OCI-LY7 (cell line): ENCODE measurements around the gene RASSF4. TPM values are rescaled to one million over a fixed set of nuclear protein-coding genes. Genes with fewer than 3 reads are reported as not detected.
"Not testable (repeated sequence)": the region's sequence is repeated elsewhere in the genome, so short reads cannot be mapped to it uniquely, and the experiment has no call there.

ENCODE experiments used
- BruUV-seq: library from RNA; stranded (reverse); fragments of 400-500 nt; replicated peaks from 2 replicates; lab custom pipeline; 2021; lab: Mats Ljungman, UMichigan
- CTCF ChIA-PET: fragments of 300-600 bp; sonication (Branson Sonifier 250); formaldehyde crosslinking; loops from one replicate; lab custom pipeline; 2022; ENCODE audit warnings: antibody characterized with exemption; ENCODE audit not compliant: unreplicated experiment; lab: Charles Lee
- POLR2A ChIA-PET: fragments of 300-600 bp; sonication (Branson Sonifier 250); formaldehyde crosslinking; loops from one replicate; lab custom pipeline; 2022; ENCODE audit warnings: antibody characterized with exemption; lab: Charles Lee
- DNase-seq: peaks from one replicate; pipeline ENCODE4 v3.0.0-alpha.2; 2015; ENCODE audit warnings: low spot score
- H2AFZ ChIP-seq: fragments of 200-600 bp; sonication (generic), shearing (Covaris generic); 2 replicates; pipeline ENCODE4 v1.6.1; 2014; ENCODE audit warnings: mild to moderate bottlenecking, antibody characterized with exemption, low read length, moderate library complexity
- H3K27ac ChIP-seq: fragments of 200-600 bp; sonication (generic); 2 replicates; pipeline ENCODE4 v1.5.1; 2014; ENCODE audit warnings: mixed run types, low read depth, mild to moderate bottlenecking, moderate library complexity, low read length, inconsistent platforms; ENCODE audit not compliant: poor library complexity, severe bottlenecking
- H3K36me3 ChIP-seq: fragments of 200-600 bp; sonication (generic); 2 replicates; pipeline ENCODE4 v1.6.1; 2014; ENCODE audit warnings: mild to moderate bottlenecking, antibody characterized with exemption, low read length, moderate library complexity, mixed read lengths; ENCODE audit not compliant: insufficient read depth
- H3K4me1 ChIP-seq: fragments of 200-600 bp; sonication (generic); 2 replicates; pipeline ENCODE4 v1.5.1; 2014; ENCODE audit warnings: mild to moderate bottlenecking, low read length; ENCODE audit not compliant: insufficient read depth, poor library complexity, severe bottlenecking
- H3K4me2 ChIP-seq: fragments of 200-600 bp; sonication (generic); 2 replicates; pipeline ENCODE4 v1.6.1; 2014; ENCODE audit warnings: mild to moderate bottlenecking, low read length
- H3K4me3 ChIP-seq: fragments of 200-600 bp; sonication (generic); 2 replicates; pipeline ENCODE4 v1.5.1; 2014; ENCODE audit warnings: mild to moderate bottlenecking, low read depth, low read length; ENCODE audit not compliant: poor library complexity, severe bottlenecking
- H3K79me2 ChIP-seq: fragments of 200-600 bp; sonication (generic); 2 replicates; pipeline ENCODE4 v1.6.1; 2016; ENCODE audit warnings: low read depth, mild to moderate bottlenecking, low read length, moderate library complexity, mixed read lengths; ENCODE audit not compliant: insufficient read depth
- H3K9me2 ChIP-seq: fragments of 200-600 bp; sonication (generic); 2 replicates; pipeline ENCODE4 v1.6.1; 2016; ENCODE audit warnings: mild to moderate bottlenecking, low read length, mixed read lengths; ENCODE audit not compliant: insufficient read depth
- H3K9me3 ChIP-seq: fragments of 200-600 bp; sonication (generic); 2 replicates; pipeline ENCODE4 v1.6.1; 2014; ENCODE audit warnings: mild to moderate bottlenecking, mixed run types, low read length, mixed read lengths
- H4K20me1 ChIP-seq: fragments of 200-600 bp; sonication (generic); 2 replicates; pipeline ENCODE4 v1.6.1; 2014; ENCODE audit warnings: mild to moderate bottlenecking, antibody characterized with exemption, low read length, moderate library complexity, mixed read lengths; ENCODE audit not compliant: insufficient read depth
- EZH2phosphoT487 ChIP-seq: fragments of 200-600 bp; sonication (generic); IDR thresholded peaks from 2 replicates; pipeline ENCODE4 v1.6.1; 2018; ENCODE audit warnings: low read depth, borderline replicate concordance, mild to moderate bottlenecking, mixed run types, antibody characterized with exemption, low read length, moderate library complexity, mixed read lengths
- intact Hi-C: fragments of 100-400 bp; cut with micrococcal nuclease; formaldehyde crosslinking; loops from one replicate; pipeline ENCODE4 v1.10.0; 2022; ENCODE audit not compliant: unreplicated experiment
- total RNA-seq, 2 experiments: library from RNA; depleted of rRNA in 1 of 2; stranded (reverse); fragments of >200 nt in 1 of 2; shearing (Covaris generic) in 1 of 2; gene quantifications; 2 replicates each; pipeline ENCODE4 v1.2.3, GENCODE V29; 2014 to 2022
- TF ChIP-seq, protein P1 (sequence below): fragments of 200-600 bp; sonication (generic); conservative IDR thresholded peaks from 2 replicates; pipeline ENCODE4 v1.5.1; 2014; ENCODE audit warnings: mild to moderate bottlenecking, antibody characterized with exemption, low read length, moderate library complexity, mixed read lengths

RASSF4 gene
- total RNA-seq, 2 experiments from 2014 or later, result 2.6 to 5.3 TPM

DNA sequence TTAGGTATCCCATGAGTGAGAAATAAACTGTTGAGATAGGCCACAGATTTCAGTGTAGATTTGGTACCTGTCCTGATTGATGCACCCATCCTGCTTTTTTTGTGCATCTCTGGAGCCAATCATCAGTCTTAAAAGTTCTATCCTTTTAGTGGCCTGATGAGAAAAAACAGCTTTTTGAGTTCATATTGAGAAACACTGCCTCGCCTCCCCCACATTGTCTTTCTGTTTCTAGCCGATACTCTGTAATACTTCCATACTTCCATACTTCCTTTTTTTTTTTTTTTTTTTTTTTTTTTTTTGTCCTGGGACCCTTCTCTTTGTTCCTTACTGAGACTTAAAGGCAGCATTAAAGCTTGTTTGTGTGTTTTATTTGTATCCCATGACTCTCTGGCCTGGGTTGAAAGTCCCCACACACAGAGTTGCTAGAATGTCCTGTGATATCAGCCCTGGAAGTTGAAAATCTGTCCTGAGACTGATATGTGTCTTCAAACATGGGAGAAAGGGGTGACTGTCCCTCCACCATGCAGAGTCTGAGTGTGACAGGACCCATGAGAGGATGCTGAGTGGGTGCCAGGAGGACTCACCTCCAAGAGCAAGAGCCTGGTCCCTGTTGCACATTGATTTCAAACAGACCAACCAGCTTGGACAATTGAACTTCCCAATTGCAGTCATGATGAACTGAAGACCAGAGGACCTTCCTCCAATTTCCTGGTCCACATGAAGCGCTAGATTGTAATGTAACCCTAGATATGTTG, 46.9 kb downstream of the RASSF4 start:
- CTCF ChIA-PET, result interaction anchor here (0.9 kb wide), 1 partner anchor 11 kb away, joined by 3 read pairs; no protein-coding TSS in a partner anchor
- intact Hi-C loops, result loop anchor here (10.0 kb wide), 3 partner anchors 458 to 968 kb away; partner anchors contain the start of genes TIMM23 and ZFAND4
- H3K36me3 ChIP-seq, result peaks cover 39% of the 10 kb centered on the region
- no peak overlapping the region for H3K4me2 ChIP-seq
- TF ChIP-seq EZH2phosphoT487, result no peak
- TF ChIP-seq, protein P1, sequence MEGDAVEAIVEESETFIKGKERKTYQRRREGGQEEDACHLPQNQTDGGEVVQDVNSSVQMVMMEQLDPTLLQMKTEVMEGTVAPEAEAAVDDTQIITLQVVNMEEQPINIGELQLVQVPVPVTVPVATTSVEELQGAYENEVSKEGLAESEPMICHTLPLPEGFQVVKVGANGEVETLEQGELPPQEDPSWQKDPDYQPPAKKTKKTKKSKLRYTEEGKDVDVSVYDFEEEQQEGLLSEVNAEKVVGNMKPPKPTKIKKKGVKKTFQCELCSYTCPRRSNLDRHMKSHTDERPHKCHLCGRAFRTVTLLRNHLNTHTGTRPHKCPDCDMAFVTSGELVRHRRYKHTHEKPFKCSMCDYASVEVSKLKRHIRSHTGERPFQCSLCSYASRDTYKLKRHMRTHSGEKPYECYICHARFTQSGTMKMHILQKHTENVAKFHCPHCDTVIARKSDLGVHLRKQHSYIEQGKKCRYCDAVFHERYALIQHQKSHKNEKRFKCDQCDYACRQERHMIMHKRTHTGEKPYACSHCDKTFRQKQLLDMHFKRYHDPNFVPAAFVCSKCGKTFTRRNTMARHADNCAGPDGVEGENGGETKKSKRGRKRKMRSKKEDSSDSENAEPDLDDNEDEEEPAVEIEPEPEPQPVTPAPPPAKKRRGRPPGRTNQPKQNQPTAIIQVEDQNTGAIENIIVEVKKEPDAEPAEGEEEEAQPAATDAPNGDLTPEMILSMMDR, result no peak
- peaks cover 33% of the 10 kb centered on the region; the same call in 1 of the 2 replicates for H3K9me3 ChIP-seq
- POLR2A ChIA-PET, result interaction anchor here (0.6 kb wide), 1 partner anchor 1855 kb away, joined by 3 read pairs; no protein-coding TSS in a partner anchor
- no peak overlapping the region for H2AFZ ChIP-seq
- H4K20me1 ChIP-seq, result peaks cover 20% of the 10 kb centered on the region; the same call in 1 of the 2 replicates
- no peak overlapping the region for H3K4me3 ChIP-seq
- H3K79me2 ChIP-seq, result peaks cover 35% of the 10 kb centered on the region
- DNase-seq, result no peak
- no peak overlapping the region for H3K27ac ChIP-seq
- no TSS peak for BruUV-seq
- H3K9me2 ChIP-seq, result no peaks in the 10 kb centered on the region
- peaks cover 12% of the 10 kb centered on the region for H3K4me1 ChIP-seq

DNA sequence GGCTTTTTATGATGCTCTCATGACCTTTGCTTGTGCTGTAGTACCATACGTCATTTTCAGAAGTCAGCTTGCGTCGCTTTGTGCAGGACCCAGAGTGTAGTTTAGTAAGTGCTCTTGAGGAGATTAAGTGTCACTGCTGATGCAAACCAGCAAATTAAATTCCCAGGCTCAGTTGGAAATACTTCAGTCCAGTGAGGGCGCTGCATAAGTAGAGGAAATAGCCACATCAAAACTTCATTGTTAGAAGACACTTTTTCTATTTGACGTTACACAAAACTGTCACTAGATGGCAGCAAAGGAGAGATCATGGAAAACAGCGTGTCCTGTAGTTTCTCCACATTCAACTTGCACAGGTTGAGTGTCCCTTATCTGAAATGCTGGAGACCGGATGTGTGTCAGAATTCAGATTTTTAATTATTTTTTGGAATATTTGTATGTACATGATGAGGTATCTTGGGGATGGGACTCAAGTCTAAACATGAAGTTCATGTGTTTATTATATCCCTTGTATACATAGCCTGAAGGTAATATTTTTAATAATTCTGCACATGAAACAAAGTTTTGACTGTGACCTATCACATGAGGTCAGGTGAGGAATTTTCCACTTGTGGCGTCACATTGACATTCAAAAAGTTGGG, 49.0 kb downstream of the RASSF4 start:
- peaks cover 25% of the 10 kb centered on the region for H3K36me3 ChIP-seq
- H3K79me2 ChIP-seq, result peaks cover 13% of the 10 kb centered on the region
- ChIA-PET POLR2A (no interaction called here), CTCF (no interaction called here)
- peaks cover 14% of the 10 kb centered on the region; the same call in 1 of the 2 replicates for H3K9me3 ChIP-seq
- TF ChIP-seq, protein P1, result peak; percentile 96
- no peak for TF ChIP-seq EZH2phosphoT487
- H3K4me2 ChIP-seq, result no peak overlapping the region
- no TSS peak for BruUV-seq
- H2AFZ ChIP-seq, result no peak overlapping the region
- H3K27ac ChIP-seq, result no peak overlapping the region
- intact Hi-C loops, result loop anchor here (2.0 to 10.0 kb wide), 4 partner anchors 226 to 966 kb away; partner anchors contain the start of genes TIMM23 and ZFAND4
- H3K4me3 ChIP-seq, result no peak overlapping the region
- DNase-seq, result peak; percentile 84
- H3K4me1 ChIP-seq, result no peaks in the 10 kb centered on the region
- H4K20me1 ChIP-seq, result peaks cover 14% of the 10 kb centered on the region; the same call in 1 of the 2 replicates
- no peaks in the 10 kb centered on the region for H3K9me2 ChIP-seq

DNA sequence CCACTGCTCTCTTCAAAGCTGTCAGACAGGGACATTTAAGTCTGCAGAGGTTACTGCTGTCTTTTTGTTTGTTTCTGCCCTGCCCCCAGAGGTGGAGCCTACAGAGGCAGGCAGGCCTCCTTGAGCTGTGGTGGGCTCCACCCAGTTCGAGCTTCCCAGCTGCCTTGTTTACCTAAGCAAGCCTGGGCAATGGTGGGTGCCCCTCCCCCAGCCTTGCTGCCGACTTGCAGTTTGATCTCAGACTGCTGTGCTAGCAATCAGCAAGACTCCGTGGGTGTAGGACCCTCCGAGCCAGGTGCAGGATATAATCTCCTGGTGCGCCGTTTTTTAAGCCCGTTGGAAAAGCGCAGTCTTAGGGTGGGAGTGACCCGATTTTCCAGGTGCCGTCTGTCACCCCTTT, 55.0 kb downstream of the RASSF4 start:
- DNase-seq, CTCF ChIA-PET, H3K9me2 ChIP-seq, H3K9me3 ChIP-seq, H3K27ac ChIP-seq, H3K4me1 ChIP-seq, intact Hi-C loops, H2AFZ ChIP-seq, POLR2A ChIA-PET, H3K79me2 ChIP-seq, H3K4me2 ChIP-seq, BruUV-seq, H3K4me3 ChIP-seq, H3K36me3 ChIP-seq, H4K20me1 ChIP-seq: not testable (repeated sequence)
